BJ (cell line): ENCODE data around the gene PCDH9. TPM values are rescaled to one million over a fixed set of nuclear protein-coding genes. Genes with fewer than 3 reads are reported as not detected.

ENCODE experiments used
- CTCF ChIA-PET: fragments of 350-600 bp; formaldehyde crosslinking; extraction: SDS; loops from one replicate; lab custom pipeline; 2021; ENCODE audit warnings: antibody characterized with exemption, inconsistent platforms; lab: Yijun Ruan, JAX
- POLR2A ChIA-PET: fragments of 300-600 bp; sonication (Branson Sonifier 250); formaldehyde crosslinking; extraction: SDS; loops from one replicate; lab custom pipeline; 2021; ENCODE audit warnings: antibody characterized with exemption; lab: Charles Lee
- DNase-seq: peaks from one replicate; pipeline ENCODE4 v3.0.0-alpha.2; 2011; ENCODE audit warnings: low read depth
- H3K27me3 ChIP-seq: 2 replicates; pipeline ENCODE4 v1.6.0; 2011; ENCODE audit warnings: low read length; ENCODE audit not compliant: control insufficient read depth, insufficient read depth
- H3K36me3 ChIP-seq: 2 replicates; pipeline ENCODE4 v1.5.1; 2011; ENCODE audit warnings: low read length; ENCODE audit not compliant: control insufficient read depth, insufficient read depth
- H3K4me3 ChIP-seq: 2 replicates; pipeline ENCODE4 v1.5.1; 2011; ENCODE audit warnings: low read depth, mild to moderate bottlenecking, control low read depth, low read length
- polyA plus RNA-seq: library from polyadenylated mRNA; depleted of rRNA; stranded (reverse); fragments of >200 nt; gene quantifications from 2 replicates; pipeline ENCODE4 v1.2.3, GENCODE V29; 2011
- TF ChIP-seq, protein P1 (sequence below): IDR thresholded peaks from 2 replicates; pipeline ENCODE4 v1.5.1; 2011; ENCODE audit warnings: low read depth, mild to moderate bottlenecking, control low read depth, inconsistent platforms, low read length, moderate library complexity; ENCODE audit not compliant: insufficient read depth

The PCDH9 gene
- polyA plus RNA-seq, 1 experiment: 2.3 TPM

- no peak for DNase-seq
- POLR2A ChIA-PET: no interaction called here
- no peak overlapping the region for H3K4me3 ChIP-seq
- TF ChIP-seq, protein P1, sequence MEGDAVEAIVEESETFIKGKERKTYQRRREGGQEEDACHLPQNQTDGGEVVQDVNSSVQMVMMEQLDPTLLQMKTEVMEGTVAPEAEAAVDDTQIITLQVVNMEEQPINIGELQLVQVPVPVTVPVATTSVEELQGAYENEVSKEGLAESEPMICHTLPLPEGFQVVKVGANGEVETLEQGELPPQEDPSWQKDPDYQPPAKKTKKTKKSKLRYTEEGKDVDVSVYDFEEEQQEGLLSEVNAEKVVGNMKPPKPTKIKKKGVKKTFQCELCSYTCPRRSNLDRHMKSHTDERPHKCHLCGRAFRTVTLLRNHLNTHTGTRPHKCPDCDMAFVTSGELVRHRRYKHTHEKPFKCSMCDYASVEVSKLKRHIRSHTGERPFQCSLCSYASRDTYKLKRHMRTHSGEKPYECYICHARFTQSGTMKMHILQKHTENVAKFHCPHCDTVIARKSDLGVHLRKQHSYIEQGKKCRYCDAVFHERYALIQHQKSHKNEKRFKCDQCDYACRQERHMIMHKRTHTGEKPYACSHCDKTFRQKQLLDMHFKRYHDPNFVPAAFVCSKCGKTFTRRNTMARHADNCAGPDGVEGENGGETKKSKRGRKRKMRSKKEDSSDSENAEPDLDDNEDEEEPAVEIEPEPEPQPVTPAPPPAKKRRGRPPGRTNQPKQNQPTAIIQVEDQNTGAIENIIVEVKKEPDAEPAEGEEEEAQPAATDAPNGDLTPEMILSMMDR: no peak
- no peaks in the 10 kb centered on the region for H3K36me3 ChIP-seq
- no peaks in the 10 kb centered on the region for H3K27me3 ChIP-seq
- CTCF ChIA-PET: no interaction called here
Measured at GRCh38 chr13:66958611-66959010, 271.5 kb downstream of the PCDH9 start.

DNA sequence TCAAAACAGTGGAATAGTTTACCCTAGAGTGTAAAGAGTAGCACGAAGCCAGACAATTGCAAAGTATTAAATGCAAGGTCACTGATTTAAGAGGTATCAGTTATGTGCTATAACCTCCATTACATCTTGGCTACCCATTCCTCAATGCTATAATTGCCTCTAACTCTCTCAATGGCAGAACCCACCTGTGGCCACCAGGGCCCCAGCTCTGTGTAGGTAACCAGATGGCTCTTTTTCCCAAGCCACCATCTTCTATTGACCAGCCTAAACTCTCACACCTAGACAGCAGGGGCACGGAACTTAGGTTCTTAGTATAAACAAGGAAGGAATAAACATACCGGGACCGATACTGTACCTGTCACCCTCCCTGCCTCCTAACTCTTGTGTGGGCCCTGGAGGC lies 277.6 kb downstream of the PCDH9 start:
- Histone ChIP-seq H3K27me3 (no peaks in the 10 kb centered on the region), H3K36me3 (no peaks in the 10 kb centered on the region), H3K4me3 (no peak overlapping the region)
- TF ChIP-seq, protein P1: no peak
- DNase-seq: no peak
- POLR2A ChIA-PET: no interaction called here
- CTCF ChIA-PET: no interaction called here

GRCh38 chr13:66951426-66951825 lies 278.7 kb downstream of the PCDH9 start:
- POLR2A ChIA-PET: no interaction called here
- no peaks in the 10 kb centered on the region for H3K27me3 ChIP-seq
- DNase-seq: no peak
- TF ChIP-seq, protein P1: no peak
- no peaks in the 10 kb centered on the region for H3K36me3 ChIP-seq
- H3K4me3 ChIP-seq: no peak overlapping the region
- CTCF ChIA-PET: no interaction called here

DNA sequence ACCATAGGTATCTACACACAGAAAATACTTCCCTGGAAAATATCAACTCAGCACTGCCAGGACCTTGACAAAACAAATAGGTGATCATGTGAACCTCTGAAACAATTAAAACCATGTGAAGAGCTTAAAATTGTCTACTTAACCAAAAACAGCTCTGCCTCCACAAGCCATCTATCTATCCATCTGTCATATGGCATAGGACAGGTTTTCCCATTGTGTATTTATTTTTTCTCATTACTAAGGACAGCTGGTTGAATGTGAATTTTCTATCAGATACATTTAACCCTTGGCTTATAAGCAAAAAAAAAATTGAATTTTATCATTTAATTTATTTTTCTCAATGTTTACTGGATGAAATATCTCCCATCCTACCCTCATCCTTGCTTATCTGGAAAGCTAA lies 279.5 kb downstream of the PCDH9 start:
- TF ChIP-seq, protein P1: no peak
- POLR2A ChIA-PET: interaction anchor here (0.6 kb wide), 1 partner anchor 135 kb away, joined by 4 read pairs; no protein-coding TSS in a partner anchor
- H3K4me3 ChIP-seq: no peak overlapping the region
- no peak for DNase-seq
- no peaks in the 10 kb centered on the region for H3K36me3 ChIP-seq
- no peaks in the 10 kb centered on the region for H3K27me3 ChIP-seq
- CTCF ChIA-PET: no interaction called here

DNA sequence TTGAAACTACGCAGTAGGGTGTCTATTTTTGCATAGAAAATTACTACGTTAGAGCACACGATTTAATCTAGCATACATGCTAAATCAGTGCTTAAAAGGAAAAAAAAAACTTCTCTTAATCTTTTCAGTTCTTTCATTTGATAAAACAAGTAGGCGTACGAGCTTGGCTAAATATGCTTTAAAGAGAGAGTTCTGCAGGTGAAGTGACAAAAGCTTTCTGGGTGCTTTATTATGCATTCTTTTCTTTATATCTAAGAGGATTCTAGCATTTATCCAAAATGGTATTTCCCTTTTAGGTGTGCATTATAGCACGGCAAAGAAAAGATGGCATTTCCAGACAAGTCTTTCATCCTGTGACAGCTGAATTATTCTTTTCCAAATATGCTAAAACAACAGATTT lies 281.2 kb downstream of the PCDH9 start:
- TF ChIP-seq, protein P1: no peak
- no peaks in the 10 kb centered on the region for H3K27me3 ChIP-seq
- POLR2A ChIA-PET: no interaction called here
- H3K36me3 ChIP-seq: no peaks in the 10 kb centered on the region
- CTCF ChIA-PET: no interaction called here
- no peak for DNase-seq
- no peak overlapping the region for H3K4me3 ChIP-seq
